ENCODE measurements around the gene MGAT1. TPM values are rescaled to one million over a fixed set of nuclear protein-coding genes. Genes with fewer than 3 reads are reported as not detected.

Gene MGAT1
- total and polyA plus RNA-seq, 2 of the 8 experiments (the other 6 are each of a cell fraction or from before 2014, with no cell fraction given): 66.8 to 77.0 TPM

GRCh38 chr5:180776376-180776775 lies 26.2 kb downstream of the MGAT1 start:
- Histone ChIP-seq H2BK5ac (ENCODE audit: low read depth, low read length) (no peak overlapping the region), H2AK5ac (ENCODE audit: low read depth, low read length) (no peak overlapping the region), H3K23me2 (ENCODE audit: low read depth, low read length) (no peaks in the 10 kb centered on the region; the same call in 1 of the 2 replicates), H2AFZ (ENCODE audit: low read length) (no peak overlapping the region), H3K79me1 (ENCODE audit: low read depth, low read length) (no peaks in the 10 kb centered on the region), H2BK12ac (ENCODE audit: low read depth, low read length) (no peak overlapping the region), H3K9me3 (ENCODE audit: insufficient read depth in 2 of 2, low read depth in 1 of 2, low read length in 1 of 2) (peaks cover 6 to 9% of the 10 kb centered on the region in 2 experiments; a peak in 3 of 4 replicates), H4K8ac (ENCODE audit: extremely low read depth, insufficient read depth, low read length) (no peak overlapping the region), H4K5ac (ENCODE audit: insufficient read length, low read depth, low read length) (no peak overlapping the region), H3K9ac (replicated peaks in 1 of 4; ENCODE audit: extremely low read depth in 1 of 4, low read depth in 3 of 4, low read length in 3 of 4) (no peak overlapping the region), H2BK20ac (ENCODE audit: low read length) (no peak overlapping the region), H3K14ac (ENCODE audit: insufficient read length) (no peak overlapping the region), H3K36me3 (ENCODE audit: control insufficient read depth in 2 of 4, insufficient read depth in 4 of 4, low read length in 3 of 4) (no peaks in the 10 kb centered on the region; a peak in 1 of 8 replicates), H4K20me1 (replicated peaks in 1 of 2; ENCODE audit: control insufficient read depth in 1 of 2, insufficient read depth in 2 of 2, low read length in 2 of 2) (no peaks in the 10 kb centered on the region), H3K56ac (replicated peaks; ENCODE audit: insufficient read length, low read depth, low read length) (no peak overlapping the region), H3K23ac (ENCODE audit: insufficient read length) (no peak overlapping the region), H3K4ac (replicated peaks; ENCODE audit: insufficient read length, low read depth, low read length) (no peak overlapping the region), H3K4me1 (replicated peaks in 1 of 4; ENCODE audit: control insufficient read depth in 3 of 4, insufficient read depth in 4 of 4, low read length in 3 of 4) (no peaks in the 10 kb centered on the region), H2BK15ac (ENCODE audit: low read length) (no peak overlapping the region), H3K79me2 (ENCODE audit: control insufficient read depth in 1 of 2, insufficient read depth in 2 of 2, low read length in 2 of 2) (no peaks in the 10 kb centered on the region), H3K4me3 (ENCODE audit: extremely low read depth in 1 of 4, insufficient read depth in 2 of 4, low read depth in 3 of 4, low read length in 4 of 4) (no peak overlapping the region), H4K91ac (replicated peaks; ENCODE audit: insufficient read length, low read length) (no peak overlapping the region), H3K18ac (ENCODE audit: extremely low read depth, low read length) (no peak overlapping the region), H3K4me2 (ENCODE audit: insufficient read depth in 1 of 2, low read depth in 2 of 2, low read length in 2 of 2) (no peak overlapping the region), H2BK120ac (replicated peaks; ENCODE audit: low read depth, low read length) (no peak overlapping the region), H3K27ac (ENCODE audit: low read depth, low read length) (no peak overlapping the region), H3K27me3 (replicated peaks in 1 of 4; ENCODE audit: control insufficient read depth in 3 of 4, extremely low read depth in 1 of 4, insufficient read depth in 3 of 4, low read length in 3 of 4) (no peaks in the 10 kb centered on the region)
- 87% methylated on average over 1 of the region's 1 CpG; no CpG with 5 or more reads in 1 of the 2 experiments for WGBS, 2 experiments (ENCODE audit: extremely low coverage in 1 of 2, insufficient coverage in 1 of 2, insufficient read length in 1 of 2, insufficient replicate concordance in 2 of 2, low coverage in 1 of 2, low lambda C conversion rate in 2 of 2, missing lambda C conversion rate in 1 of 2)
- DNase-seq (ENCODE audit: low read depth in 1 of 2, low spot score in 2 of 2) (no peak), FAIRE-seq (no peak)
- ChIA-PET CTCF (ENCODE audit: partially characterized antibody) (no interaction called here), POLR2A (ENCODE audit: partially characterized antibody) (no interaction called here)
- no peak for TF ChIP-seq CTCF (IDR thresholded peaks at IDR 0.05; ENCODE audit: control extremely low read depth in 1 of 3, insufficient read depth in 1 of 3, low read depth in 1 of 3, low read length in 3 of 3)
- no peak for TF ChIP-seq YY1 (IDR thresholded peaks at IDR 0.05; ENCODE audit: low read depth, low read length)
- TF ChIP-seq KDM4A (IDR thresholded peaks at IDR 0.05; ENCODE audit: low read depth, low read length, severe bottlenecking): no peak
- TF ChIP-seq RXRA (IDR thresholded peaks at IDR 0.05; ENCODE audit: insufficient read depth, low read depth, low read length): no peak
- no peak for TF ChIP-seq TAF7 (optimal IDR thresholded peaks at IDR 0.05; ENCODE audit: borderline replicate concordance, low read depth, low read length)
- TF ChIP-seq ZNF274 (IDR thresholded peaks at IDR 0.05; ENCODE audit: borderline replicate concordance, extremely low read depth, low read length): no peak
- no peak for TF ChIP-seq SIX5 (IDR thresholded peaks at IDR 0.05; ENCODE audit: low read depth, low read length)
- TF ChIP-seq ATF3 (IDR thresholded peaks at IDR 0.05; ENCODE audit: insufficient read depth, low read depth, low read length): no peak
- no peak for TF ChIP-seq SP4 (IDR thresholded peaks at IDR 0.05; ENCODE audit: low read length)
- no peak for TF ChIP-seq GABPA (IDR thresholded peaks at IDR 0.05; ENCODE audit: borderline replicate concordance, insufficient read depth, low read length)
- no peak for TF ChIP-seq EP300 (IDR thresholded peaks at IDR 0.05; ENCODE audit: borderline replicate concordance in 1 of 2, low read depth in 2 of 2, low read length in 2 of 2)
